HG02981 (cell line): ENCODE measurements around the gene CHTOP.
A peak's percentile ranks its signal among the peaks of the same experiment; 100 is the strongest.
"Not testable (repeated sequence)": the region's sequence is repeated elsewhere in the genome, so short reads cannot be mapped to it uniquely, and the experiment has no call there.

Experiments
- ATAC-seq: cut with Tn5 transposase; IDR thresholded peaks from one replicate; pipeline ENCODE4 v1.9.1; 2021; ENCODE audit warnings: mild to moderate bottlenecking, moderate library complexity; ENCODE audit not compliant: unreplicated experiment

The CHTOP gene

GRCh38 chr1:153633754-153634665, at the start of gene CHTOP:
Gene CHTOP, plus strand, starts transcription at chr1:153634066. Its CDS starts 2,523 bp downstream, at chr1:153636589.
- peak; percentile 85 for ATAC-seq

- no peak for ATAC-seq
These were observed 48.9 kb upstream of the CHTOP start for GRCh38 chr1:153585006-153585405.

GRCh38 chr1:153586347-153586746, 47.5 kb upstream of the CHTOP start:
- ATAC-seq: no peak

GRCh38 chr1:153587314-153587713, 46.6 kb upstream of the CHTOP start:
- ATAC-seq: no peak

- ATAC-seq: not testable (repeated sequence)
These were observed 45.8 kb upstream of the CHTOP start for GRCh38 chr1:153588033-153588432.

- ATAC-seq: no peak
These were observed 45.4 kb upstream of the CHTOP start for GRCh38 chr1:153588482-153588881.

- no peak for ATAC-seq
These were observed 41.1 kb upstream of the CHTOP start for GRCh38 chr1:153592748-153593147.

GRCh38 chr1:153597206-153597605, 36.7 kb upstream of the CHTOP start:
- no peak for ATAC-seq

GRCh38 chr1:153598309-153599172, 35.3 kb upstream of the CHTOP start:
- peak; percentile 98 for ATAC-seq

- ATAC-seq: no peak
These were observed 34.0 kb upstream of the CHTOP start for GRCh38 chr1:153599847-153600246.

- no peak for ATAC-seq
These were observed 31.1 kb upstream of the CHTOP start for GRCh38 chr1:153602749-153603148.

- no peak for ATAC-seq
These were observed 27.7 kb upstream of the CHTOP start for GRCh38 chr1:153606194-153606593.

GRCh38 chr1:153607381-153607780, 26.5 kb upstream of the CHTOP start:
- no peak for ATAC-seq

GRCh38 chr1:153608089-153608682, 25.7 kb upstream of the CHTOP start:
- ATAC-seq: no peak

GRCh38 chr1:153608742-153609584, 24.9 kb upstream of the CHTOP start:
- ATAC-seq: no peak

- no peak for ATAC-seq
These were observed 24.3 kb upstream of the CHTOP start for GRCh38 chr1:153609585-153609907.

GRCh38 chr1:153610334-153610733, 23.5 kb upstream of the CHTOP start:
- ATAC-seq: no peak

- ATAC-seq: no peak
These were observed 23.0 kb upstream of the CHTOP start for GRCh38 chr1:153610811-153611301.

- ATAC-seq: no peak
These were observed 22.5 kb upstream of the CHTOP start for GRCh38 chr1:153611356-153611755.

GRCh38 chr1:153612111-153612754, 21.6 kb upstream of the CHTOP start:
- no peak for ATAC-seq
